ENCODE data around the gene UNC5CL. TPM values are rescaled to one million over a fixed set of nuclear protein-coding genes. Genes with fewer than 3 reads are reported as not detected.

The UNC5CL gene
- total RNA-seq, 1 experiment from 2014 or later, result 0.40 TPM

DNA sequence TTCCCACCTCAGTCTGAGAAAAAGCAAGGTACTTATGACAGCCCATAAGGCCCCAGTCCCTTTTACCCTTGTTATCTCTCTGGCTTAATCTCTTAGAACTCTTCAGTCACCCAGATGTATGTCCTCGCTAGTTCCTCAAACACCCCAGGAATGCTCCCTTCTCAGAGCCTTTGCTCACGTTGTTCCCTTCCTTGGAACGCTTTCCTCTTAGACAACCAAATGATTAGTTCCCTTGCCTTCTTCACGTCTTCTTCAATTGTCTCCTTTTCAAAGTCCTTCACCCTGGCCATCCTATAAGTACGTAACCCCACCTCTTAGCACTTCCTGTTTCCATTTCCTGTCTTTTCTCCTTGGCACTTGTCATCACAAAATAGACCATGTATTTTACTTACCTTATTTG, 12.9 kb upstream of the UNC5CL start:
- no peak for DNase-seq
- no peaks in the 10 kb centered on the region for H3K27me3 ChIP-seq
- no peaks in the 10 kb centered on the region for H3K36me3 ChIP-seq
- no peak overlapping the region for H3K4me3 ChIP-seq
- peaks cover 64% of the 10 kb centered on the region for H3K4me1 ChIP-seq
- H3K27ac ChIP-seq, result no peak overlapping the region
- no peaks in the 10 kb centered on the region for H3K9me3 ChIP-seq (replicated peaks)

- peaks cover 67% of the 10 kb centered on the region for H3K4me1 ChIP-seq
- no peaks in the 10 kb centered on the region for H3K36me3 ChIP-seq
- H3K27me3 ChIP-seq, result no peaks in the 10 kb centered on the region
- no peak overlapping the region for H3K4me3 ChIP-seq
- DNase-seq, result no peak
- H3K27ac ChIP-seq, result no peak overlapping the region
- H3K9me3 ChIP-seq (replicated peaks), result no peaks in the 10 kb centered on the region
Observed at GRCh38 chr6:41050536-41050935, 11.5 kb upstream of the UNC5CL start.

- no peaks in the 10 kb centered on the region for H3K27me3 ChIP-seq
- H3K4me3 ChIP-seq, result no peak overlapping the region
- H3K36me3 ChIP-seq, result no peaks in the 10 kb centered on the region
- H3K9me3 ChIP-seq (replicated peaks), result no peaks in the 10 kb centered on the region
- peaks cover 67% of the 10 kb centered on the region for H3K4me1 ChIP-seq
- peak overlapping the region; percentile 5; the same call in 1 of the 2 replicates for H3K27ac ChIP-seq
- DNase-seq, result no peak
Observed at GRCh38 chr6:41049955-41050354, 10.9 kb upstream of the UNC5CL start.

DNA sequence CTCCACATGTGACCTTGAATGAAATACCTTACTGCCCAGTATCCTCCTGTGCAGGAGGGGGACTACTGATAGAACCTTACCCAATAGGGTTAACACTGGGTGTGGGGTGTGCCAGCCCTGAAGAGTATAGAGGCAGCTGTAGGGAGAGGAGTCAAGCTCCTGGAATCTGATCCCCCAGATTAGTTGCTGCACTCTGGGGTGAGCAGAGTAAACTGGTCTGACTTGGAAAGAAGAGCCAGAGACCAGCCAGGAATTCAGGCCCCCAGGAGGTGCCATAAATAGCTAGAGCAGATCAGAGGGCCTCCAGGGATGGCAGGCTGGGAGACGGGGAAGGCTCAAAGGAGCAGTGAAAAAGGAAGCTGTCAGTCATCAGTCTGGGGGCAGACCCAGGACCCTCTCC, 10.5 kb upstream of the UNC5CL start:
- H3K36me3 ChIP-seq, result no peaks in the 10 kb centered on the region
- no peak overlapping the region for H3K4me3 ChIP-seq
- H3K27me3 ChIP-seq, result no peaks in the 10 kb centered on the region
- peak; percentile 72 to 78 for DNase-seq
- H3K27ac ChIP-seq, result peak overlapping the region; percentile 5; the same call in 1 of the 2 replicates
- H3K9me3 ChIP-seq (replicated peaks), result no peaks in the 10 kb centered on the region
- peaks cover 62% of the 10 kb centered on the region for H3K4me1 ChIP-seq

DNA sequence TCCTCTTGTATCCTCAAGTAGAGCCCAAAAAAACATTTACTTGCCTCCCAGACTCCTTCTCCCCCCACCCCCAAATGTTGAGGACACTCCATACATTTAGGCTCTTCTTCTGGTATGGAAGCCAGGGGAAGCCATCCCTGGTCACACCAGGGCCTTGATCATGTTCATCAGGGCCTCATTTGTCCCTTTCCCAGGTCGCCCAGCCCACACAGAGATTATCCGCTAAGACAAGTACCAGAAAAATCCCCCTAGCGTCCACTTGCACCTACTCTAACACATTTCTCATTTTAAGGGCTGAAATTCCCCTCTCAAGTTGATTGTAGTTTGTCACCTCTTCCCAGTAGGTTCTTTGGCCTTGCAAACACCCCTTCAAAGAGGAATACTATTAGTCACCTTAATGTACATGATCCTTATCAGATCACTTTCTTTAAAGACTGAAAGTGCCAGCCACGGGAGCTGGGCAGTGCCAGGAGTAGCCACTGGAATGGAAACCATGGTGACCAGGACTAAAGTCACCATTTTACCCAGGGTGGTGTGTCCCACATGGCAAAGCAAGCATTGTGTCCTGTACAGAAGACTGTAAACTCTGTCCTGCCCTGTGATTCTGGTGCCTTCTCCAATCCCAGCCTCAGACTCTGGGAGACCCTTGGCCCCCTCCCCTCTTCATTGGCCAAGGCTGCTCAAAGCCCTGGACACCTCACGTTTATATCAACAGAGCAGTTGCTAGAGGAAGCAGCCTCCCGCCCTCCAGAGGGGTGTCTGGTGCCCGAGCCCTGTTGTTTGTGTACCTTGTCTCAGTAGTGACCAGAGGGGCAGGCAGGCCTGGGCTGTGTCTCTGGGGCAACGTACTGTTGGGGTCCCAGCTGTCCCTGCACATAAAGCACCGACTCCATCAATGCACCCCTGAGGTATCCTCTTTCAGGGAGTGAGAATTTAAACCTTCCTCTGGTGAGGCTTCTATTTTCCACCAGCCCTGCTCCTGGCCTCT, 9.0 kb upstream of the UNC5CL start:
- peaks cover 47% of the 10 kb centered on the region for H3K4me1 ChIP-seq
- H3K9me3 ChIP-seq (replicated peaks), result no peaks in the 10 kb centered on the region
- H3K27ac ChIP-seq, result no peak overlapping the region
- no peaks in the 10 kb centered on the region for H3K27me3 ChIP-seq
- H3K36me3 ChIP-seq, result no peaks in the 10 kb centered on the region
- H3K4me3 ChIP-seq, result no peak overlapping the region
- peak; percentile 50 to 61 for DNase-seq

GRCh38 chr6:41047306-41047705, 8.3 kb upstream of the UNC5CL start:
- Histone ChIP-seq H3K4me1 (peaks cover 40% of the 10 kb centered on the region), H3K9me3 (replicated peaks) (no peaks in the 10 kb centered on the region), H3K27ac (no peak overlapping the region), H3K36me3 (no peaks in the 10 kb centered on the region), H3K4me3 (no peak overlapping the region), H3K27me3 (no peaks in the 10 kb centered on the region)
- DNase-seq, result no peak

DNA sequence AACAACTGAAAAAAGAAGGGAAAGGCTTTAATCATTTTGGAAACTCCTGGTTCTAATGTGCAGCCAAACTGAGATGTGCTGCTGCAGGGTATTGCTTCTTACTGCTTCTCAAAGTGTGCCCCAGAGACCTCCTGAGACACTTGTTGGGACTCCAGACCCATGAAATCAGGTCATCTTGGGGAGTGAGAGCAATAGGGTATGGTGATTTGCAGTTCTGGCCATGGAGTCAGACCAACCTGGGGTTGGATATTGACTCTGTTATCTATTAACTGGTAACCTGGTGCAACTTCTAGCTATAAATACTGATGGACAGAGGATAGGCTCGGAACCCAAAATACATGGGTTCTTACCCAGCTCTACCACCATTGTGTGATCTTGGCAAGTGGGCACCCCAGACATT, 7.1 kb upstream of the UNC5CL start:
- Histone ChIP-seq H3K4me1 (peaks cover 37% of the 10 kb centered on the region), H3K27me3 (no peaks in the 10 kb centered on the region), H3K4me3 (no peak overlapping the region), H3K36me3 (no peaks in the 10 kb centered on the region), H3K9me3 (replicated peaks) (no peaks in the 10 kb centered on the region), H3K27ac (no peak overlapping the region)
- DNase-seq, result no peak

DNA sequence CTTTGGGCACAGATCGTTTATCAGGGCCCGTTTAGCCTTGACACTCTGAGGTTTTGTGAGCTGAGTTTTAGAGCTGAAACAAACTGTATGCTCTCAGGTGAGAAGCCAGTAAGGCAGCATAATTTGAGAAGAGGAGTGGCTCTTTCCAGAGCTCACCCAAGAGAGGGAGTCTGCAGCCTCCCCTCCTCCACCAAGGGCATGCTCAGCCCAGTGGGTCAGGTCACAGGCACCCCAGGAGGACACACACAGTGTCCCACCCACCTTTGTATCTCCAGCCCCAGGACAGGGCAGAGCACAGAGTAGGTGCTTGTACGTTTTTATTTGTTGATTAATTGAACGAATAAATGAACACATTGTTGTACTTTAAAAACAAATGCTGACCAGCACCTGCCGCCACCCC, 6.6 kb upstream of the UNC5CL start:
- H3K36me3 ChIP-seq, result no peaks in the 10 kb centered on the region
- DNase-seq, result no peak
- no peak overlapping the region for H3K4me3 ChIP-seq
- H3K4me1 ChIP-seq, result peaks cover 35% of the 10 kb centered on the region
- H3K27me3 ChIP-seq, result no peaks in the 10 kb centered on the region
- no peaks in the 10 kb centered on the region for H3K9me3 ChIP-seq (replicated peaks)
- no peak overlapping the region for H3K27ac ChIP-seq

DNA sequence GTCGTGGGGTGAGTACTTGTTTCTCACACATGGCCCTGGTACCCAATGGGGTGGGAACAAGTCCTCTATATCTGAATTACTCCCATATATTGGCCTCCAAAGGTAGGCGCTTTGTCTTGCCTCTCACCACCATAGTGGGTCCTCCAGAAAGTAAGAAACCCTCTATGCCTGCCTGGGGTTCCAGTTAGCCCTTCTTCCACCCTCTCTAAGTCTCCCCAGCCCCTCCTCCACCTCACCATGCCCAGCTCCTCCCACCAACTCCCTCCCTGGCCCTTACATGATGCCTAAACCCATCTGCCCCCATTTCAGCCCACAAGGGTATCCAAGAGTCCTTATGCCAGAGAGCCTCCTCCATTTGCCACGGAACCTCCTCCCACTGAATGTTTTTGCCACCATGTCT, 4.1 kb upstream of the UNC5CL start:
- Histone ChIP-seq H3K36me3 (no peaks in the 10 kb centered on the region), H3K27me3 (no peaks in the 10 kb centered on the region), H3K27ac (no peak overlapping the region), H3K4me3 (no peak overlapping the region), H3K4me1 (peaks cover 15% of the 10 kb centered on the region; the same call in 1 of the 2 replicates), H3K9me3 (replicated peaks) (no peaks in the 10 kb centered on the region)
- no peak for DNase-seq

DNA sequence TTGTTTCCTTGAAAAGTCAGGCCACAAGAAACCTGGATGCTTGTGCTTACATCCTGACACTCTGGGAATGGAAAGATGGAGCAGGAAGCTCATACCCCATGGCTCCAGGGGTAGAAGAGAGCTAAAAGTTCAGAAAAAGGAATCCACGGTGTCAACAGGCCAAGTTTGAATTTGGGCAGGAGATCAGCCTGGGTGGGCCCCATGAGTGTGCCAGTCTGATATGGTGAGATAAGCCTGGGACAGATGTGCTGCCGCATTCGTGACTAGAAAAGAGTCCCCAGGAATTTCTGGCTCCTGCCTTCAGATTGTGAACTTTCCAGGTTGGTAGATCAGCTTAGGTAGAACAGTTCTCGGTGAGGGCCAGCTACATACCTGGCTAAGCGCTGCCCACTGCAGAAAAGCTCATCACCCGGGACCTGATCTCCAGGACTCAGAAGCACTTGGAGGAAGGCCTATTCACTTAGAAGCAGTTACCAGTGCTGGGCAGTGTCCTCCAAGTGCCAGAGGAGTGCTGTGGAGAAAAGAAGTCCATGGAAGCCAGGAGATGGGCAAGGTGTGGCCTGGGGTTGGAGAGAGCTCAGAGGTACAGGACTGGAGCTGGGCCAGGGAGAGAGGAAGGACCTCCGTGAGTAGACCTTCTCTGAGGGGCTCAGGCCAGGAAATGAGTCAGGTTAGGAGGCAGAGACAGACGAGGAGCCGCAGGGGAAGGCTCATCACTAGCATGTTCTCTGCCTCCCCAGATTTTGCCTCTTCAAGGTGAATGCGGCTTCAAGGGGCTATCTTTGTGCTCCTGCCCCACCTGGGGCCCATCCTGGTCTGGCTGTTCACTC, 3.4 kb upstream of the UNC5CL start, which contains the start of gene TSPO2:
Gene TSPO2 (plus strand): TSS at position 242 of the 830 bp plus-strand sequence. CDS start 519 bp downstream, at position 761.
- H3K4me3 ChIP-seq, result no peak within 1 kb of the TSS
- H3K27me3 ChIP-seq, result no peaks in the 10 kb centered on the region
- peaks cover 15% of the 10 kb centered on the region; the same call in 1 of the 2 replicates for H3K4me1 ChIP-seq
- no peak for DNase-seq
- no peaks in the 10 kb centered on the region for H3K36me3 ChIP-seq
- no peak within 1 kb of the TSS for H3K27ac ChIP-seq
- H3K9me3 ChIP-seq (replicated peaks), result no peaks in the 10 kb centered on the region

DNA sequence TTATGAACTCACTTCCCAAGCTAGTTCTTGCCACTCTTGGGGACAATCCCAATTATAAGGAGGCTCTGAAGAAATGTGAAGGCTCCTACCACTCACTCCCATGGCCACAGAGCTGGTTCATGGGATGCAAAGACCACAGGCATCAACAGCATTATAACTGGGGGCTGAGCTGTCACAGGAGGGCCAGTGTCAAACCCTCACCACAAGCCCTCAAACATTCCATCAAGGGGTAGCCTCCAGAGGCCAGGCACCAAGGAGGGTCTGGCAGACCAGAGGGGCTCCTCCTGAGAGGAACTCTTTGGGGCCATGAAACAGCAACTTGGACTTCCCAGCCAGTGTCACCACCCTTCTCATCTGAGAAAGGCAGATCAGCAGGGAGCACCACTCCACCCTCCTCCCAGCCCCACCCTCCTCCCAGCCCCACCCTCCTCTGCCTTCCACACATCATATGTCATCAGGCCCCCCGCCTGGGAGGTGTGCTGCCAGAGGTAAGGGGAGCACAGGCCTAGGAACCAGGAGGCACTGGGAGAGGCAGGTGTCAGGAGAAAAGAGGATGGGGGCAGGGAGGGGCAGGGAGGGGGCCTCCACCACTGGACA, 2.0 kb upstream of the UNC5CL start:
- H3K27ac ChIP-seq, result no peak overlapping the region
- no peak overlapping the region for H3K4me3 ChIP-seq
- no peak for DNase-seq
- peaks cover 13% of the 10 kb centered on the region; the same call in 1 of the 2 replicates for H3K4me1 ChIP-seq
- no peaks in the 10 kb centered on the region for H3K9me3 ChIP-seq (replicated peaks)
- H3K27me3 ChIP-seq, result no peaks in the 10 kb centered on the region
- H3K36me3 ChIP-seq, result no peaks in the 10 kb centered on the region

GRCh38 chr6:41040101-41040939, 1.3 kb upstream of the UNC5CL start:
- Histone ChIP-seq H3K9me3 (replicated peaks) (no peaks in the 10 kb centered on the region), H3K4me1 (peaks cover 6% of the 10 kb centered on the region; the same call in 1 of the 2 replicates), H3K4me3 (no peak overlapping the region), H3K27me3 (no peaks in the 10 kb centered on the region), H3K36me3 (no peaks in the 10 kb centered on the region), H3K27ac (no peak overlapping the region)
- DNase-seq, result no peak

DNA sequence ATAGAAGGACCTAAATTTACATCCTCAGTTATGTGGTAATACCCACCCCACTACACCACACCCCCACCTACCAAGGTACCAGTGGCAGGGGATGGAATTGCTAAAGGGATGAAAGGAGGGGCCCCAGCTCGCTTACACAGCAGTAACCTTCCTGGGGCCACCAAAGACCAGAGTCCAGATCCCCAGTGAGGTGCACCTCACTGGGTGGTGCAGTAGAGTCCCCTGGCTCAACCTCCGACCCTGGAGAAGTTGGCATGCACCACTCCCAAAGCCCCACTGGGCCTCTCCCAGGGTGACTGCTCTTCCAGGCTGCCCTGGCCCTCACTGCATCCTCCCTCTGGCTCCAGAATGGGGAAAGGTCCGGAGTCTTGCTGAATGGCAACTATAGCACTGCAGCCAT, 816 bp downstream of the UNC5CL start:
- Histone ChIP-seq H3K36me3 (no peaks in the 10 kb centered on the region), H3K4me1 (0 out of 2 replicates have a peak, but pooled peaks cover 3% of the 10 kb centered on the region), H3K27ac (no peak overlapping the region), H3K27me3 (no peaks in the 10 kb centered on the region), H3K4me3 (no peak overlapping the region), H3K9me3 (replicated peaks) (no peaks in the 10 kb centered on the region)
- no peak for DNase-seq

All from SJCRH30 (cell line).